HuH-7 (cell line): ENCODE results near the gene SLC27A6.

ENCODE experiments used
- DNase-seq: peaks from one replicate; pipeline ENCODE4 v3.0.0; 2011; ENCODE audit warnings: low spot score

Gene SLC27A6

DNA sequence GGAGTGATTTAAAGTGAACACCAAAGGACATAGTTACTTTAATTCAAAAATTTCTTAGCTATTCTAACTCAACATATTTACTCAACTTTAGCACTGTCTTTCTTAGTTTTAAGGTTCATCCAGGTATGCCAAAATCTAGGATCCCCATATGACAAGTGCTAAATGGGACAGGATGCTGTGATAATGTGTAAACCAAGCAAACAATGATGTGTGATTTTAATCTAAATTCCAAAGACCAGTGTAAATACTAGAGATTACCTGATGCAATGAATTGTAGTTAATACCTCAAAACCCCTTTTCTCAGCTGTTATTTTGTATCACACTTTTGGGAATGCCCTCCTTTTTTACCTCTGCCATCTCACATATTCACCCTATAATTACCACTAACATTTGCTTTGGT is 102.5 kb downstream of the SLC27A6 start:
- DNase-seq = no peak

DNA sequence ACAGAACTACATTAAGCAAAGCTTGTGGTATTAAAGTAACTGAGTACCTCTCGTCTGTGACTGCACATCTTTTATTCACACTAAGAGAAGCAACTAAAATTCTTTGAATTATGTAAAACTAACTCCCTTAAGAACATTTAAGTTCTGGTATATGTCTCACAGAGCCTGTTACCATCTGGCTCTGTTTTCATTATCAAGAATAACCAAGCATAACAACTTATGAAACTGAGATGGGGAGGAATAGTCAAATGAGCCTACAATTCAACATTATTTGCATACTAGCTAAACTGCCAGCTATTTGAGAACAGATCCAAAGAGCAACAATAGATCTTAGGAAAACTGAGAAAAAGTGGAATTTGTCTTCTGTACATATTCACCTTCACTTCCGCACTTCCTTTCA is 104.0 kb downstream of the SLC27A6 start:
- no peak for DNase-seq

DNA sequence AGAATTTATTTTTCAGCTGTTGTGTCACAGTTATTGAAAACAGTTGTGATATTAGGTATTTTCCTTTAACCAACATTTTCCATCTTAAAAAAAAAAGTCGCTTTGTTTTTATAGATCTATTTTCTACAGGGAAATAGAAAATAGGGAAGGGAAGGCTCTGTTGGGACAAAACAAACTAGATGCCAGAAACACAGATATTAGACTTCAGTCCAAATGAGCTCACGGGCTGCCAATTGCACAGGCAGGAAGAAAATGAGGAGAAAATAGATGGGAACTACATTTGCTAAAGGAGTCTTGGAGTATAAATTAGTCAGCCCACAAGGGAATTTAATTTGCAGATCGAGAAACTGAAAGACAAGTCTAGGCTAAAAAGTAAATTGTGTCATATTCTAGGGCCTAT is 107.8 kb downstream of the SLC27A6 start:
- DNase-seq = no peak

DNA sequence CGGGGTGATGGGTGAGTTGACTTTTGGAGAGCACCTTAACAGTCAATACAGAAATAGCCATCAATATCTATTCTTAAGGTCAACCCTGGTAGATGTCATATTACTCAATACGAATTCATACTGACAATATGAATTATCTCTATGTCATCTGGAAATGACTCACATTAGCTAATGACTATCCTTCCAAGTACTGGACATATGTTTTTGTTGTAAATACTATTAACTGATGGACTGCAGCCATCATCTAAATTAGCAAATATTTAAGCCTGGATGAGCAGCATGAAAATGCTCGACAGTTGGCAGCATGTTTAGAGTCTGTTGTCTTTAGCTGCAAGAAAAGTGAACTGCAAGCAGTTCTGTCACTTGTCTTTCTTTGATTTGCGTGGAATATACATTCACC is 109.6 kb downstream of the SLC27A6 start:
- no peak for DNase-seq

DNA sequence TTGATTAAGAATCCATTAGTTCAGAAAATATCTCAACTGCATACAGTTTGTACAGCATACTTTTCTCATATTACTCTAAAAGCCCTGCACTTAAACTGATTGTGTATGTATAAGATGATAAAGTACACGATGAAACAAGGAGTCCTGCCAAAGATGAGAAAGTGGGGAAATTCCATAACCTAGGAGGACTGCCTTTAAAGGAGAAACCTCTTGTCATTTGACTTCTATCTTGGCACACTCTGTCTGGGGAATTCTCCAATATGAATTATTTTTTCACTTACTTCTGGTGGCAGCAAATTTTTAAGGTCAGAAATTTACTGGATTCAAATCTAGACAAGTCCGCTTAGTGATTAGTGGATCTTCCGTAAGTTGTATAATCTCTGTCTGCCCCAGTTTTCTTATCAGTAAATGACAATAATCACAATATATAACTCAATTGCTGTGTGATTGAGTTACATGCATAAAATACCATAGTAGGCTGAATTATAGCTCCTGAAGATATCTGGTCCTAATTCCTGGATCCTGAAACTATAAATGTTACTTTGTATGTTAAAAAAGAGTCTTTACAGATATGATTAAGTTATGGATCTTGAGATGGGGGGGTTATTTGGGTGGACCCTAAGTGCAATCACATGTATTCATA is 112.3 kb downstream of the SLC27A6 start:
- DNase-seq = no peak

DNA sequence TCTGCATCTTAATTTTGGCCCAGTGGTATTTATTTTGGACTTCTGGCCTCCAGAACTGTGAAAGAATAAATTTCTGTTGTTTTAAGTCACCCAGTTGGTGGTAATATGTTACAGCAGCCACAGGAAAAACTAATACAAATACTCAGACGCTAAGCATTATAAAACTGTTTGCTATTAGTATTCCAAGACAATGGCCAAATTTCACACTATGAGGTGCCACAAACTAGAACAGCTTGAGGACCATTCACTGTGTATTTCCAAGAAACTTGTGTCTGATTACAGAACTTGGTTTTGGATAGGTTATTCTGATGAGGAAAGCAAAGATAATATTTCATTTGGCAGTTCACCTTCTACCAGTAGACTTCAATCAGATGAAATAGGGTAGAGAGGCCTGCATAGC is 113.0 kb downstream of the SLC27A6 start:
- DNase-seq = no peak

DNA sequence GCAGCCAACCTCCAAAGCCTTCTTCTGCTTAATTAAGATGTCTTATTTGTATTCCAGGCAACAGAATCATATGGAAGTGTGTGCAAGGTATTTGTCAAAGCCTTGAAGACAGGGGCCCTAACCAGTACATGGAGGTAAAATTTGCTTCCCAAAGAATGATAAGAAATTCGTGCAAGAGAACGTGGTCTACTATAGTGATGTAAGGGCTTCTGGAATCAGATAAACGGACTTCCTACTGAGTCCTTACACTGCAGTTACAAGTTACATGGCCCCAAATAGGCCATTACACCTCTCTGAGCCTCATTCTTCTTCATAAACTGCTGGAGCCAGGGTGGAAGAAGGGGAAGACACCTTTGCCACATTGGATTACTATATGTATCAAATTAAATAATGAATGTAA is 113.4 kb downstream of the SLC27A6 start:
- DNase-seq = no peak

DNA sequence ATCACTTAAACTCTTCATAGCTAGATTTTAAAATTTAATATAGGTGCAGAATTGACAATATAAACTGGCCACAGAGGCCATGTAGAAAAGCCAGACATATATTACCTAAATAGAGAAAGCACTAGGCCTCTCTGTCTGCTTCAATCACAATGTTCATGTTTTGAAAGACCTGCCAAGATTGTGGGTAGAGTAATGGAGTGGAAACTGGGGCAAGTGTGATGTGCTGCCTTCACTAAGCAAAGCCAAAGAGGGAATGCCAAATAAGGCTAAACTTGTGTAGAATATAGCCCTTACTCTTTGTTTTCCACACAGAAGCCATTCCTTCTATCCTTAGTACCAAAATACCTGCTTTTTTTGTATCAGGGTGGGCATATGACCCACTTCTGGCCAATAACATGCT is 114.2 kb downstream of the SLC27A6 start:
- DNase-seq = no peak

DNA sequence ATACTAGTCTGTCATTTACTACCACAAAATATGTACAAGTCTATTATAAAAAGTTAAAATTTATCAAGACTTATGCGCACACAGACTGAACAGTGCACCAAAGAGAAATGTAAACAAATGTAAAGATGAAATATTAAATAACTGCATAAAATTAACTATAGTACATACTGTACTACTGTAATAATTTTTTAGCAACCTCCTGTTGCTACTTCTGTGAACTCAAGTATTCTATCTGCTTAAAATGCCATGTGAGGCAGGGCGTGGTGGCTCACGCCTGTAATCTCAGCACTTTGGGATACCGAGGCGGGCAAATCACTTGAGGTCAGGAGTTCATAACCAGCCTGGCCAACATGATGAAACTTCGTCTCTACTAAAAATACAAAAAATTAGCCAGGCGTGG is 115.5 kb downstream of the SLC27A6 start:
- no peak for DNase-seq

DNA sequence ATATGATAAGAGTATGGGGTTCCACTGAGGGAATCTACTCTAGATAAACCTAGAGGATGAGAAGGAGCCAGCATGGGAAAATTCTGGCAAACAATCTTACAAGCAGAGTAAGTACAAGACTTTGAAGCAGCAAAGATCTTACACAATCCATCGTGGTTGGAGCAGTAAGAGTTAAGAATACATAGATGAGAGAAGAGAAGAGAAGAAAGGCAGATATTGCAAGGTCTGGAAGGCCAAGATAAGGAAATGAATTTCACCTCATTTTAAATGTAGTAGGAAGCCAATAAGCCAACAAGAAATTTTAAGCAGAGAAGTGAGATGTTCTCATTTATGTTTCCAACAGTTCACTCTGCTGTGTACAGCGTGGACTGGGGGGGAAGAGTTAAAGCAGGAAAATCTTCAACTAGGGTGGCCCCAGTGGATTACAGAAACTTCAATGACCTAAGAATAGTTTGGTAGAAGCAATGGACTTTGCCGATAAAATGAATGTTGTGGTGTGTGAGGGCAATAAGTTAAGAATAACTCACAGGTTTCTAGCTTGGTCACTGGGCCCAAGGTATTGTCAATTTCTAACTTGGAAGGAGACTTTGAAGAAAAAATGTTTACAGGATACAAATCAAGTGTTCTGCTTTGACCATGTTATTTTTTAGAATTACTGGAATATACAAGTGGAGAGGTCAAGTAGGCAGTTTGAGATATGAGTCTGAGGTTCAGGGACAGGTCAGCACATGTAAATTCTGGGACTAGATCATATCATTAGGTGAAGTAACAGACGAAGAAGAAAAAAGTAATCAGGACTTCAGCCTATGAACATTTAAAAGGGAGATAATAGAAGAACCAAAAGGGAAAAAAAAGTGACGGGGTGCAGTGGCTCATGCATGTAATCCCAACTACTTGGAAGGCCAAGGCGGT is 117.2 kb downstream of the SLC27A6 start:
- no peak for DNase-seq
